BJ (cell line): ENCODE results near the gene ZNF26. TPM values are rescaled to one million over a fixed set of nuclear protein-coding genes. Genes with fewer than 3 reads are reported as not detected.

Experiments used
- CTCF ChIA-PET: fragments of 350-600 bp; formaldehyde crosslinking; extraction: SDS; loops from one replicate; lab custom pipeline; 2021; ENCODE audit warnings: antibody characterized with exemption, inconsistent platforms; lab: Yijun Ruan, JAX
- POLR2A ChIA-PET: fragments of 300-600 bp; sonication (Branson Sonifier 250); formaldehyde crosslinking; extraction: SDS; loops from one replicate; lab custom pipeline; 2021; ENCODE audit warnings: antibody characterized with exemption; lab: Charles Lee
- DNase-seq: peaks from one replicate; pipeline ENCODE4 v3.0.0-alpha.2; 2011; ENCODE audit warnings: low read depth
- H3K27me3 ChIP-seq: 2 replicates; pipeline ENCODE4 v1.6.0; 2011; ENCODE audit warnings: low read length; ENCODE audit not compliant: control insufficient read depth, insufficient read depth
- H3K36me3 ChIP-seq: 2 replicates; pipeline ENCODE4 v1.5.1; 2011; ENCODE audit warnings: low read length; ENCODE audit not compliant: control insufficient read depth, insufficient read depth
- H3K4me3 ChIP-seq: 2 replicates; pipeline ENCODE4 v1.5.1; 2011; ENCODE audit warnings: low read depth, mild to moderate bottlenecking, control low read depth, low read length
- polyA plus RNA-seq: library from polyadenylated mRNA; depleted of rRNA; stranded (reverse); fragments of >200 nt; gene quantifications from 2 replicates; pipeline ENCODE4 v1.2.3, GENCODE V29; 2011
- TF ChIP-seq, protein P1 (sequence below): IDR thresholded peaks from 2 replicates; pipeline ENCODE4 v1.5.1; 2011; ENCODE audit warnings: low read depth, mild to moderate bottlenecking, control low read depth, inconsistent platforms, low read length, moderate library complexity; ENCODE audit not compliant: insufficient read depth

Gene ZNF26
- polyA plus RNA-seq, 1 experiment, result 4.6 TPM

GRCh38 chr12:133026996-133027395, 40.8 kb downstream of the ZNF26 start:
- ChIA-PET POLR2A (interaction anchor here (0.5 kb wide), 1 partner anchor 81 kb away, joined by 3 read pairs; no protein-coding TSS in a partner anchor), CTCF (no interaction called here)
- H3K4me3 ChIP-seq, result no peak overlapping the region
- no peaks in the 10 kb centered on the region for H3K36me3 ChIP-seq
- no peak for DNase-seq
- no peaks in the 10 kb centered on the region for H3K27me3 ChIP-seq
- TF ChIP-seq, protein P1, sequence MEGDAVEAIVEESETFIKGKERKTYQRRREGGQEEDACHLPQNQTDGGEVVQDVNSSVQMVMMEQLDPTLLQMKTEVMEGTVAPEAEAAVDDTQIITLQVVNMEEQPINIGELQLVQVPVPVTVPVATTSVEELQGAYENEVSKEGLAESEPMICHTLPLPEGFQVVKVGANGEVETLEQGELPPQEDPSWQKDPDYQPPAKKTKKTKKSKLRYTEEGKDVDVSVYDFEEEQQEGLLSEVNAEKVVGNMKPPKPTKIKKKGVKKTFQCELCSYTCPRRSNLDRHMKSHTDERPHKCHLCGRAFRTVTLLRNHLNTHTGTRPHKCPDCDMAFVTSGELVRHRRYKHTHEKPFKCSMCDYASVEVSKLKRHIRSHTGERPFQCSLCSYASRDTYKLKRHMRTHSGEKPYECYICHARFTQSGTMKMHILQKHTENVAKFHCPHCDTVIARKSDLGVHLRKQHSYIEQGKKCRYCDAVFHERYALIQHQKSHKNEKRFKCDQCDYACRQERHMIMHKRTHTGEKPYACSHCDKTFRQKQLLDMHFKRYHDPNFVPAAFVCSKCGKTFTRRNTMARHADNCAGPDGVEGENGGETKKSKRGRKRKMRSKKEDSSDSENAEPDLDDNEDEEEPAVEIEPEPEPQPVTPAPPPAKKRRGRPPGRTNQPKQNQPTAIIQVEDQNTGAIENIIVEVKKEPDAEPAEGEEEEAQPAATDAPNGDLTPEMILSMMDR, result no peak

- Histone ChIP-seq H3K27me3 (no peaks in the 10 kb centered on the region), H3K36me3 (peaks cover 5% of the 10 kb centered on the region; the same call in 1 of the 2 replicates), H3K4me3 (peak within 1 kb of the TSS; percentile 80)
- TF ChIP-seq, protein P1, result no peak
- CTCF ChIA-PET, result interaction anchor here (1.0 kb wide), 1 partner anchor 12 kb away, joined by 3 read pairs; no protein-coding TSS in a partner anchor
- DNase-seq, result peak; percentile 92
- POLR2A ChIA-PET, result interaction anchor here (0.8 kb wide), 1 partner anchor 81 kb away, joined by 4 read pairs; the partner anchor contains the start of gene ZNF605
Measured at GRCh38 chr12:133037207-133038005, 51.2 kb downstream of the ZNF26 start, which contains the start of gene ZNF84. Gene ZNF84 (plus strand): TSS chr12:133037509. CDS start chr12:133041468, 3,959 bp downstream.

DNA sequence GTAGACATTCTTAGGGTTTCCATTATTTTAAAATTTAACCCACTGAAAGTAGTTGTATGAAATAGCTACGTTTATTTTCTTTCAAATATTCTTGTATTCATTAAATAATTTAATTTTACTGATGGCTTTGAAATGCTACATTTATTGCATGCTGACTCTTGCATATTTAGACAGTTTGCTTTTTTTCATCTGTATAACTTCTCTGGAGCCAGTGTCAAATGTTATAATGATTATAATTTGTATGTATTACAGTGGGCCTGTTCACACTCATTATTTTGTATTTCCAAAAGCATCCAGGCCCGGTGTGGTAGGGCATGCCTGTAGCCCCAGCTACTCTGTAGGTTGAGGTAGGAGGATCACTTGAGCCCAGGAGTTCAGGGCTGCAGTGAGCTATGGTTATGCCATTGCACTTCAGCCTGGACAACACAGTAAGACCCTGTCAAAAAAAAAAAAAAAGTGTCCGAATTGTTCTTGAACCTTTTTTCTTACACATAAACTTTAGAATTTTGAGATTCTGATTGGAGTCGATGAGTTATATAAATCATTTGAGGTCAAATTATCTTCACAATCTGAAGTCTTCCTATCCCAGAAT, 52.0 kb downstream of the ZNF26 start:
- Histone ChIP-seq H3K27me3 (no peaks in the 10 kb centered on the region), H3K4me3 (peak overlapping the region; percentile 80), H3K36me3 (peaks cover 8% of the 10 kb centered on the region; the same call in 1 of the 2 replicates)
- TF ChIP-seq, protein P1, result no peak
- no peak for DNase-seq
- ChIA-PET POLR2A (interaction anchor here (0.8 kb wide), 1 partner anchor 82 kb away, joined by 4 read pairs; the partner anchor contains the start of gene ZNF605), CTCF (interaction anchor here (1.0 to 1.4 kb wide), 2 partner anchors 10 to 11 kb away, joined by 3 read pairs; no protein-coding TSS in a partner anchor)

- Histone ChIP-seq H3K4me3 (no peak overlapping the region), H3K36me3 (peaks cover 22% of the 10 kb centered on the region), H3K27me3 (no peaks in the 10 kb centered on the region)
- TF ChIP-seq, protein P1, result no peak
- ChIA-PET POLR2A (interaction anchor here (0.6 kb wide), 1 partner anchor 10 kb away, joined by 3 read pairs; no protein-coding TSS in a partner anchor), CTCF (no interaction called here)
- DNase-seq, result no peak
Measured at GRCh38 chr12:133046698-133047097, 60.5 kb downstream of the ZNF26 start.

- TF ChIP-seq, protein P1, result no peak
- no peak for DNase-seq
- no peak overlapping the region for H3K4me3 ChIP-seq
- no peaks in the 10 kb centered on the region for H3K27me3 ChIP-seq
- ChIA-PET CTCF (no interaction called here), POLR2A (no interaction called here)
- H3K36me3 ChIP-seq, result peaks cover 4% of the 10 kb centered on the region
Measured at GRCh38 chr12:133057446-133057845, 71.3 kb downstream of the ZNF26 start.
